ENCODE data around the gene FAM222B.
"Not testable (repeated sequence)": the region's sequence is repeated elsewhere in the genome, so short reads cannot be mapped to it uniquely, and the experiment has no call there.

The FAM222B gene, protein sequence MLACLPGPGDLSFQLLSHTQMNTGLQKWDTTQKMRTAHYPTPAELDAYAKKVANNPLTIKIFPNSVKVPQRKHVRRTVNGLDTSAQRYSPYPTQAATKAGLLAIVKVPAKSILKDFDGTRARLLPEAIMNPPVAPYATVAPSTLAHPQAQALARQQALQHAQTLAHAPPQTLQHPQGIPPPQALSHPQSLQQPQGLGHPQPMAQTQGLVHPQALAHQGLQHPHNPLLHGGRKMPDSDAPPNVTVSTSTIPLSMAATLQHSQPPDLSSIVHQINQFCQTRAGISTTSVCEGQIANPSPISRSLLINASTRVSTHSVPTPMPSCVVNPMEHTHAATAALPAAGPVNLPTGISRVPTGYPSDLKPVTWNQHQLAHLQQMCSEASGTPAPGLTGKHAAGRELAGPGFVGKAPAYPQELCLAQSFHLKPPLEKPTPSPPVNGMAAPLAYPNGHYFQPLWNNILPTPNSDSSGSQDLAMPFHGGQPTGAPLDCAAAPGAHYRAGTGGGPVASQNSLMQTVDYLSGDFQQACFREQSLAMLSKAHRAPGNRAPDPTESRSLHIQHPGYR

DNA sequence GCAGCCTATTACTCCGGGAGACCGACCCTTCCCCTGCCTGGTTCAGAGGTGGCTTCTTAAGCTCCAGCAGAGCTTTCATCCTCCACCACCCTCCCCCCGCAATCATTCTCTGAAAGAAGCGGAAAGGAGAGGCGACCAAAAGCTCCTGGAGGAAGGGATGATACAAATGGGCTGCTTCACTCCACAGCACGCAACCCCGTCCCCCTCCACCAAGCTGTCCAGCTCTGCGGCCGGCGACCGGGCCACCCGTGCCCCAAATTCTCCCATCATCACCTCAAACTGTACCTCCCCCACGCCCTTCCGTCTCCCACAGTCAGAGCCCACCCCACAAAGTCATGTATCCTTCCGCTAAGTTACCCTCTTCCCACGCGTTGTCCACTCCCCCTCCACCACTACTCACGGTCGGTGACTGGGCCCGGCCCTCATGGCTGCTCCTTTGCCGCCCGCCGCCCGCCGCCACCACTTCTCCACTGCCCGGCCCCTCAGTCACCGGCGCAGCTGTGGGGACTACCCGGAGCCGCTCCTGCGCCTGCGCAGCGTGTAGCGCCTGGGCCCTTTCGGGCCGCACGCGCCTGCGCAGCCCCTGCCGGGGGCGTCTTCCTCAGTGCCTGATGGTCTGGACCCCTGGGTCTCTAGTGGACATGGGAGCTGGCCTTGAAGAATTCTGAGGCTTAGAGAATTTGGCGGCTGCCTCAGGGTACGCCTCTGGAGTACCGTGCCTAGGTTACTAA is at the start of gene FAM222B:
TSS of gene FAM222B (minus strand) at position 509 of the 731 bp plus-strand sequence. CDS start 76,123 bp downstream, outside the sequence.
- peak; percentile 98 for DNase-seq (ENCODE audit: low spot score)

- no peak for DNase-seq (ENCODE audit: low spot score)
These were observed 49.4 kb upstream of the FAM222B start for GRCh38 chr17:28892024-28892423.

- no peak for DNase-seq (ENCODE audit: low spot score)
These were observed 48.6 kb upstream of the FAM222B start for GRCh38 chr17:28891201-28891600.

GRCh38 chr17:28889996-28890395 is 47.4 kb upstream of the FAM222B start:
- no peak for DNase-seq (ENCODE audit: low spot score)

DNA sequence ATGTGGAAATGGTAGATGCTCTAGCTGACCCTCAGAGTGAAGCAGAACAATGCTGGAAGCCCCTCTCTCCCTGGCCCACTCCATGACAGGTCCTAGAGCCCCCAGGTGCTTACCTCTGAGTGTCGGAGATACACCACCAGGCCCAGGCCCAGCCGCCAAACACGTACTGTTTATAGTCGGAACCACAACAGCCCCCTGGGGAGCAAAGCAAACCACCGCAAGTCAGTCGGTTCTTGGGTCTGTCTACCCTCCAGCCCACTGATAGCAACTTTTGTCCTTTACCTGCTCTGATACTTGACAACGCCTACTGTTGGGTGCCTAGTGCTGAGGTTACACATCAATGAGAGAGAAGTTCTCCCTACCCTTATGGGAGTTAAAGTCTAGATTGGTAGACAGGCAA is 46.2 kb upstream of the FAM222B start:
- DNase-seq (ENCODE audit: low spot score), result peak; percentile 45

DNA sequence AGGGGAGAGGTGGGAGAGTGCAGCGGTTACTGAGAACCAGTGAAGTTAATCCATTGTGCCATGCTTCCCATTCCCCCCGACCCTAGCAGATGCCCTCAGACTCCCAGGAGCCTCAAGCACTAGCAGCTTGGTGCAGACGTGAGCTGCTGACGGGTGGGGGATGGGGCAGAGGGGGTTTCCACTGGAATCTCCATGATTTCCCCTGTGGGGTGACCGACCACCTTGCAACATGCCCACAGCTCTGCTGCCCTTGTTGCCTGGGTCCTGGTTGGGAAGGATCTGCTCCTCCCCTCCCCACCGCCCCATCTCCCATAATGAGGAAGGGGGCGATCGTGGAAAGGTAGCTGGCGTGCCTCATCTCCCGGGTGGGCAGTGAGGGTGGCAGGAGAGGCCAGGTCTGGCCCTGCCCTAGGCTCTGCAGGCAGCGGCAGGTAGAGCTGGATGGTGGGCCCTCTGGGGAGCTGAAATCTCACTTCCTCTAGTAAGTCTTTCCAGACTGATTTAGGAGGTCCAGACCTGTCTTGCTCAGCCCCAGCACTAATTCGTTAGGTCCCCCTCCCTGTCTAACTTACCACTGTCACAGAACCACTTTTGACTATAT is 45.4 kb upstream of the FAM222B start:
- peak; percentile 69 for DNase-seq (ENCODE audit: low spot score)

- DNase-seq (ENCODE audit: low spot score), result no peak
These were observed 43.4 kb upstream of the FAM222B start for GRCh38 chr17:28885951-28886350.

DNA sequence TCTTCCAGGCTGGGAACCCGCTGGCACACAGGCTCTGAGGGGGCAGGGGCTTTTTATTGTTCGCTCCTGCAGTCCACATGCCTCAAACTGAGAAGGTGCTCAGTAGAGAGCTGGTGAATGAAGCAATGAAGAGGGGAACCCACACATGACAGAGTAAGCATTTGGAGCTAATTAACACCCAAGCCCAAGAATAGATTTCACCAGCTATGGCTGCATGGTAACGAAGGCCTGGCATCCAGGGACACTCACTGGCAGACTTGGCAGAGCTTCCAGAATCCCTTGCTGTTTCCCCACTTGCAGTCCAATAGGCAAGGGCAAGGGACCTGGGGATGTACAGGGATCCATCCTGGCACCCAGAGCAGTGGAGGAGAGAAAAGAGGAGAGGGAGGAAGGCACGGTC is 42.8 kb upstream of the FAM222B start:
- no peak for DNase-seq (ENCODE audit: low spot score)

DNA sequence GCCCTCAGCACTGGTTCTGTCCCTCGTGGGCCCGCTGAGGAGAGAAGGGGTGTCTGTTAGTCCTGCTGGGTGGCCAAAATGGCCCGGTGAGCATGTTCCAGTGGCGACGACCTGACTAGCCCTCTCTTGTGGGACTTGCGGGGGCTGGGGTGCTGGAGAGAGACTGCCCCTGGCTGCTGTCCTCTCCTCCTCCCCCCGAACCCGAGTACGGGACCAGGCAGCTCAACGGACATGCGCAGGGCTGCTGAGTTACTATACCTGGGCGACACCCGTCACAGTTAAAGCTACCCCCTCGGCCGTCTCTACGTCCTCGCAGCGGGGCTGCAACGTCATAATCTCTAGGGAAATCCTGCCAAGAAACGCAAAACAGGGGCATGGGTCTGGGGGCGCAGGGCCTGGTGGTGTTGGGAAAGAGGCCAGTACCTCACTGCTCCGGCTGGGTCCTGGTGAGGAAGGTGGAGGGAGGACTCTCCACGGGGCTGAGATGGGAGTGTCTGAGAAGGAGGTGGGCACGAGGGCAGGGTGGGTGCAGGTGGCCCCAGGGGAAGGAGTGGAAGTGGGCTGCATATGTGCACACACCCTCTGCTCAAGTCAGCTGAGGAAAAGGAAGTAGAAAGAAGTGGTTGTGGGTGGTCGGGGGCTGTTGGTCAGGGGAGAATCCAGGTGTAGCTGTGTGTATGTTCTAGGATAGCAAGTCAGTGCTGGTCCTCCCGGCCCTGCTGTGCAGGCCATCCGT is 41.5 kb upstream of the FAM222B start:
- no peak for DNase-seq (ENCODE audit: low spot score)

- DNase-seq (ENCODE audit: low spot score), result no peak
These were observed 39.7 kb upstream of the FAM222B start for GRCh38 chr17:28882154-28882895.

DNA sequence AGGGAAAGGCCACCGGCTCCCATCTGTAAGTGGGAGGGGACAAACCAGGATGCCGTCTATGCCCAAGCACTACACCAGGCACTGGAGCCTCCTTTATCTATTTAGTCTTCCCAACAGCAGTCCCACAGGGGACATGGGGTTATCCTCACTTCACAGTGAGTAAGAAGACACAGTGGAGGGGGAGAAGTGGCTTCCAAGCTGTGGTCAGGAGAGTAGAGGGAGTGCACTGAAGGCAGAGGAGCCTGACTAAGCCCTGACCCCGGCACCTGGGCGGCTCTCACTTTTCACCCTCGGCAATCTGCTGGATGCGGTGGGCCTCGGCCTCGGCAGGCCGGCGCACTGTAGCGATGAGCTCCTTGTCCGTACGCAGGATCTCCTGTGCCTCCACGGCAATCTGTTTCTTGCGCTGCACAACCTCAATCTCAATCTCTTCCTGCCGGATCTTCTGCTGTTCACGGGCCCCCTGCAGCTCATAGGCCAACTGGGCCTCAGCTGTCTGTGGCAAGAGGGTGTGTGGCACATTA is 39.0 kb upstream of the FAM222B start:
- DNase-seq (ENCODE audit: low spot score), result no peak

DNA sequence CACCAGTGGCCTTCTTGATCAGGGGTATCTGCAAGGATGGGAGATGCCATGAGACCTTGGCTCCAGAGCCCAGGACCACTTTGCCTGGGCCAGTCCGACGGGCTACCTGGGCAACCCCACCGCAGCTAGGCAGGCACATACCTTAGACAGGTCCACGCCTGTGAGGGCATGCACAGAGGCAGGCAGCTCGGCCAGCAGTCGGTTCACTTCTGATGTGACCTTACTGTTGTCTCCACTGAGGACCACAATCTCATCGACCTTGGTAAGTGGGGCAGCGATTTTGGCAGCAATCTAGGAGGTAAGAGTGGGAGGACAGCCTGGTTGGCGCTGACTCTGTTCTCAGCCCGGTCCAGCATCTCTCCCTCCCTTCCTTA is 38.0 kb upstream of the FAM222B start:
- DNase-seq (ENCODE audit: low spot score), result no peak

DNA sequence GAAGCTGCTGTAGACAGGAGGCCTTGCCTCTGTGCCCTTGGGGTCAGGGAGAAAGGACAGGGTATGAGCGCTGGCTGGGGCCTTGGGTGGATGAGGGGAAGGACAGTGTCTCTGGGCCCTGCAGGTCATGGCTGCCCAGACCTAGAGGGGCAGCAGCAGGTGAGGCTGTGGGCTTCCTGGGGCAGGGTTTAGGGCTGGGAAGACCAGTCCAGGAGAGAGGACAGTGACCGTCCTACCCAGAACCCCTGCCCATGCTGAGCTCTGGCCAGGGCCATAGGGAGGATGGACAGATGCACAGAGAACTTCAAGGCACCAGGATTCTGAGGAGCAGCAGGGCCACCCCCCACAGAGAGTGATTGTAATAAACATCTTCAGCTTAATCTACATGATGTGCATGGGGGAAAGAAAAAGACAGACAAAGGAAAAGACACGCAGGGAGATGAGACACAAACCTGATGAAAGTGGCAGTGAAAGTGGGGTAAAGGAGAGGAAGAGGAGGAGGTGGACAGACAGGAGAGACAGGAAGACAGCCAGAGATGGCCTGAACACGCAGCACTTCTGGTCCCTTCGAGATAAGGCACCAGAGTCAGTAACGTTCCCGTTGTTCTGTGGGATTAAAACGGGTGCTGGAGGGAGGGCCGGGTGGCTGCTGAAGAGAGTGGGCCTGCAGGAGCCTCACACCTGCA is 37.4 kb upstream of the FAM222B start:
- DNase-seq (ENCODE audit: low spot score), result no peak

GRCh38 chr17:28878981-28879380 is 36.4 kb upstream of the FAM222B start:
- peak; percentile 34 for DNase-seq (ENCODE audit: low spot score)

DNA sequence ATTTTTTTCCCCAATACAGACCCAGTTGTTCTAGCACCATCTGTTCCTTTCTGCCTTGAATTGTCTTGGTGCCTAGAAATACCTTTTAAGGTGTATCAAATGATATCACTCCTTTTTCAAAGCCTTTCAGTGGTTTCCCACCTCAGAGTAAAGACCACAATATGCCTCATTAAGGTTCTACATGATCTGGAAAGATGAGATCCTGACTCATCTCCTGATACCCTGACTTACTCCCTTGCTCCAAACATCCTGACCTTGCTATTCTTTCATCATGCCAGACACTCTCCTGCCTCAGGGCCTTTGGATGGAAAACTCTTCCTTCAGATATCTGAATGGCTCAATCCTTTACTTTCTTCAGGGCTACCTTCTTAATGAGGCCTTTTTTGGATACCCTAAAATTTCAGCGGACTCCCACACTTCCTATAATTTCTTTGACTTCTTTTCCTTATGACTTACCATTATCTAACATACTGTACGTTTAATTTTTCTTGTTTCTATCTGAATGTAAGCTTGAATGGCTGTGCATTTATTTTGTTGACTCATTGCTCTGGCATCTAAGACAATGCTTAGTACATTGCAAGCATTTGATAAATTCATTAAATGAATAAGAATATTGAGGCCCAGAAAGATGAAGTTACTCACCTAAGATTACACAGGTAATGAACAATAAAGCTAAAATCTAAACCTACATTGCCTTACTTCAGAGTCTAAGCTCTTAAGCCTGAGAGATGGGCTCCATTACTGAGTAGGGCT is 35.7 kb upstream of the FAM222B start:
- no peak for DNase-seq (ENCODE audit: low spot score)

GRCh38 chr17:28877150-28877711 is 34.6 kb upstream of the FAM222B start:
- not testable (repeated sequence) for DNase-seq (ENCODE audit: low spot score)

- DNase-seq (ENCODE audit: low spot score), result no peak
These were observed 33.4 kb upstream of the FAM222B start for GRCh38 chr17:28875848-28876550.

GRCh38 chr17:28874750-28875149 is 32.2 kb upstream of the FAM222B start:
- DNase-seq (ENCODE audit: low spot score), result no peak

DNA sequence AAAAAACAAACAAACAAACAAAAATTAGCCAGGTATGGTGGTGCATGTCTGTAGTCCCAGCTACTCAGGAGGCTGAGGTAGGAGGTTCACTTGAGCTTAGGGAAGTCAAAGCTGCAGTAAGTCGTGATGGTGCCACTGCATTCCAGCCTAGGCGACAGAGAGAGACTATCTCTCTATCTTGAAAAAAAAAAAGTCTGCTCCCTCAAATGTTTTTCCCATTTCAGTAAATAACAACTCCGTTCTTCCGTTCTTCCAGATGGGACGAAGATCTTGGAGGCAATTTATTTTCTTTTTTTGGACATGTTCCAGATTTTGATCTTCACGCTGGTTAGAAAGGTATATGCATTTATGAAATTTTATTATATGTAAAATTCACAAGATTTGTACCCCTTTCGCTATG is 31.2 kb upstream of the FAM222B start:
- DNase-seq (ENCODE audit: low spot score), result no peak

All from germinal center (tissue), 1 donor.